Ectodermal cell (in vitro differentiated cells): ENCODE data around the gene SLC14A1.
A peak's percentile ranks its signal among the peaks of the same experiment; 100 is the strongest.
"Not testable (repeated sequence)": the region's sequence is repeated elsewhere in the genome, so short reads cannot be mapped to it uniquely, and the experiment has no call there.

Source experiments
- H3K27ac ChIP-seq: 2 replicates; pipeline ENCODE4 v1.7.0; 2013; ENCODE audit warnings: mild to moderate bottlenecking, low read depth, low read length; ENCODE audit not compliant: insufficient read depth, poor library complexity, severe bottlenecking
- H3K27me3 ChIP-seq: 2 replicates; pipeline ENCODE4 v1.7.0; 2013; ENCODE audit warnings: mild to moderate bottlenecking, low read length; ENCODE audit not compliant: insufficient read depth, control insufficient read depth, poor library complexity, severe bottlenecking
- H3K36me3 ChIP-seq: one replicate; pipeline ENCODE4 v1.7.0; 2013; ENCODE audit warnings: low read length; ENCODE audit not compliant: control insufficient read depth, insufficient read depth
- H3K4me1 ChIP-seq: one replicate; pipeline ENCODE4 v1.7.0; 2013; ENCODE audit warnings: low read length; ENCODE audit not compliant: control insufficient read depth, insufficient read depth
- H3K4me3 ChIP-seq: 2 replicates; pipeline ENCODE4 v1.7.0; 2013; ENCODE audit warnings: low read depth, low read length, control low read depth; ENCODE audit not compliant: insufficient read depth
- H3K9me3 ChIP-seq: 2 replicates; pipeline ENCODE4 v1.7.0; 2013; ENCODE audit warnings: mild to moderate bottlenecking, low read length, moderate library complexity; ENCODE audit not compliant: control insufficient read depth
- WGBS, 2 experiments: methylation state at CpG; one replicate each; pipeline ENCODE4 v1.1.7; 2013; ENCODE audit warnings: missing lambda C conversion rate in 2 of 2; 5-methylcytosine and 5-hydroxymethylcytosine counted together

The SLC14A1 gene

GRCh38 chr18:45752681-45753080 lies 28.7 kb downstream of the SLC14A1 start:
- no peaks in the 10 kb centered on the region for H3K36me3 ChIP-seq
- H3K27me3 ChIP-seq = no peaks in the 10 kb centered on the region
- H3K27ac ChIP-seq = no peak overlapping the region

GRCh38 chr18:45753286-45753685 lies 29.3 kb downstream of the SLC14A1 start:
- WGBS, 2 experiments = 96 to 100% methylated on average over 1 of the region's 1 CpG
- Histone ChIP-seq H3K27ac (no peak overlapping the region), H3K36me3 (no peaks in the 10 kb centered on the region), H3K4me3 (no peak overlapping the region), H3K4me1 (no peaks in the 10 kb centered on the region), H3K27me3 (no peaks in the 10 kb centered on the region), H3K9me3 (no peaks in the 10 kb centered on the region)

More at GRCh38 chr18:45752681-45753080, 28.7 kb downstream of the SLC14A1 start:
- no peaks in the 10 kb centered on the region for H3K9me3 ChIP-seq
- no peaks in the 10 kb centered on the region for H3K4me1 ChIP-seq
- no peak overlapping the region for H3K4me3 ChIP-seq

- H3K27me3 ChIP-seq = no peaks in the 10 kb centered on the region
- 70 to 71% methylated on average over 4 of the region's 4 CpGs for WGBS, 2 experiments
- no peaks in the 10 kb centered on the region for H3K4me1 ChIP-seq
Observed at GRCh38 chr18:45755934-45756333, 32.0 kb downstream of the SLC14A1 start.

GRCh38 chr18:45757005-45757404 lies 33.0 kb downstream of the SLC14A1 start:
- 87 to 90% methylated on average over 5 of the region's 5 CpGs for WGBS, 2 experiments
- Histone ChIP-seq H3K9me3 (no peaks in the 10 kb centered on the region), H3K4me3 (no peak overlapping the region)

More at GRCh38 chr18:45755934-45756333, 32.0 kb downstream of the SLC14A1 start:
- Histone ChIP-seq H3K36me3 (no peaks in the 10 kb centered on the region), H3K9me3 (no peaks in the 10 kb centered on the region), H3K4me3 (no peak overlapping the region), H3K27ac (no peak overlapping the region)

GRCh38 chr18:45757644-45758043 lies 33.7 kb downstream of the SLC14A1 start:
- 39 to 42% methylated on average over 10 to 11 of the region's 11 CpGs for WGBS, 2 experiments
- H3K27me3 ChIP-seq, H3K4me3 ChIP-seq, H3K4me1 ChIP-seq, H3K9me3 ChIP-seq, H3K36me3 ChIP-seq, H3K27ac ChIP-seq: not testable (repeated sequence)

More at GRCh38 chr18:45757005-45757404, 33.0 kb downstream of the SLC14A1 start:
- no peaks in the 10 kb centered on the region for H3K27me3 ChIP-seq
- H3K36me3 ChIP-seq = no peaks in the 10 kb centered on the region
- H3K4me1 ChIP-seq = no peaks in the 10 kb centered on the region
- H3K27ac ChIP-seq = no peak overlapping the region

GRCh38 chr18:45760462-45761036 lies 36.6 kb downstream of the SLC14A1 start:
- WGBS, 2 experiments = 6 to 10% methylated on average over 5 of the region's 5 CpGs
- Histone ChIP-seq H3K9me3 (no peaks in the 10 kb centered on the region), H3K4me3 (peak overlapping the region; percentile 20)

GRCh38 chr18:45761512-45762114 lies 37.6 kb downstream of the SLC14A1 start:
- no peaks in the 10 kb centered on the region for H3K27me3 ChIP-seq
- WGBS, 2 experiments = 77 to 80% methylated on average over 6 of the region's 6 CpGs
- H3K4me3 ChIP-seq = no peak overlapping the region
- H3K36me3 ChIP-seq = no peaks in the 10 kb centered on the region
- H3K27ac ChIP-seq = no peak overlapping the region
- no peaks in the 10 kb centered on the region for H3K4me1 ChIP-seq
- H3K9me3 ChIP-seq = no peaks in the 10 kb centered on the region

More at GRCh38 chr18:45760462-45761036, 36.6 kb downstream of the SLC14A1 start:
- H3K27me3 ChIP-seq = no peaks in the 10 kb centered on the region
- no peaks in the 10 kb centered on the region for H3K36me3 ChIP-seq
- no peak overlapping the region for H3K27ac ChIP-seq
- no peaks in the 10 kb centered on the region for H3K4me1 ChIP-seq

GRCh38 chr18:45764000-45764686 lies 40.2 kb downstream of the SLC14A1 start:
- H3K36me3 ChIP-seq = no peaks in the 10 kb centered on the region
- H3K27me3 ChIP-seq = no peaks in the 10 kb centered on the region
- no peak overlapping the region for H3K4me3 ChIP-seq
- no peaks in the 10 kb centered on the region for H3K9me3 ChIP-seq
- H3K27ac ChIP-seq = no peak overlapping the region
- H3K4me1 ChIP-seq = no peaks in the 10 kb centered on the region
- WGBS, 2 experiments = 89 to 96% methylated on average over 3 of the region's 3 CpGs

GRCh38 chr18:45765796-45766195 lies 41.8 kb downstream of the SLC14A1 start:
- no peaks in the 10 kb centered on the region for H3K36me3 ChIP-seq
- no peak overlapping the region for H3K27ac ChIP-seq
- 59 to 60% methylated on average over 2 of the region's 2 CpGs for WGBS, 2 experiments
- H3K4me1 ChIP-seq = no peaks in the 10 kb centered on the region
- no peaks in the 10 kb centered on the region for H3K27me3 ChIP-seq
- no peak overlapping the region for H3K4me3 ChIP-seq
- H3K9me3 ChIP-seq = no peaks in the 10 kb centered on the region

GRCh38 chr18:45771587-45772480 lies 47.9 kb downstream of the SLC14A1 start:
- H3K4me3 ChIP-seq = no peak overlapping the region
- H3K27me3 ChIP-seq = peaks cover 32% of the 10 kb centered on the region
- no peaks in the 10 kb centered on the region for H3K36me3 ChIP-seq
- 91 to 94% methylated on average over 6 to 8 of the region's 8 CpGs for WGBS, 2 experiments
- no peaks in the 10 kb centered on the region for H3K9me3 ChIP-seq
- H3K27ac ChIP-seq = no peak overlapping the region
- no peaks in the 10 kb centered on the region for H3K4me1 ChIP-seq
